T-helper 2 cell treated with Interferon-gamma antibody and Interleukin-4, amounts not matched to agents 100 ng/mL and 5 ng/mL, for 36 hours (primary cell): Measurements from ENCODE around the gene CTNND2. TPM values are rescaled to one million over a fixed set of nuclear protein-coding genes. Genes with fewer than 3 reads are reported as not detected.

Experiments
- intact Hi-C: fragments of 100-400 bp; cut with micrococcal nuclease; formaldehyde crosslinking; loops from one replicate; pipeline ENCODE4 v1.15.1; 2023
- total RNA-seq: library from RNA; stranded (reverse); gene quantifications from 2 replicates; pipeline ENCODE4 v1.2.3, GENCODE V29; 2022

Gene CTNND2
- total RNA-seq, 1 donor from 2014 or later: not detected

DNA sequence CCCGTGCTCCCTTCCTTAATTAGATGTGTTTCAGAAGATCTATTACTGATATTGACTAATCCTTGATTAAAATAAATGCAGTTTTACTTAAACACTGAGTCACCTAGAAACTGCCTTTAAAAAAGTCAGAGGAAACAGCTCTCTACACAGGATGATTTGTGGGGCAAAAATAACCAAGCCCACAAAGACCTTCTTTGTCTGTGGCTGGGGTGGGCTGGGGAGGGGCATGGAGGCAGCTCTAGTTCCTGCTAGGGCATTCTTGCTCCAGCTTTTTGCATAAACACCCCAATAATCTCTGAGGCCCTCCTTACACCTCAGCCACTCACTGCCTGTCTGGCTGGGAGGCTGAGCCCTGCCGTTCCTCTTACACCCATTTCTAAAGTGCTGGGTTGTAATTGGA is 915.6 kb downstream of the CTNND2 start:
- intact Hi-C loops: loop anchor here (5.0 kb wide), 1 partner anchor 1034 kb away; no protein-coding TSS in a partner anchor

- intact Hi-C loops: loop anchor here (5.0 kb wide), 1 partner anchor 1034 kb away; no protein-coding TSS in a partner anchor
Observed at GRCh38 chr5:10987925-10988504, 916.2 kb downstream of the CTNND2 start.

GRCh38 chr5:10987276-10987924 is 916.8 kb downstream of the CTNND2 start:
- intact Hi-C loops: loop anchor here (5.0 kb wide), 1 partner anchor 1035 kb away; no protein-coding TSS in a partner anchor

DNA sequence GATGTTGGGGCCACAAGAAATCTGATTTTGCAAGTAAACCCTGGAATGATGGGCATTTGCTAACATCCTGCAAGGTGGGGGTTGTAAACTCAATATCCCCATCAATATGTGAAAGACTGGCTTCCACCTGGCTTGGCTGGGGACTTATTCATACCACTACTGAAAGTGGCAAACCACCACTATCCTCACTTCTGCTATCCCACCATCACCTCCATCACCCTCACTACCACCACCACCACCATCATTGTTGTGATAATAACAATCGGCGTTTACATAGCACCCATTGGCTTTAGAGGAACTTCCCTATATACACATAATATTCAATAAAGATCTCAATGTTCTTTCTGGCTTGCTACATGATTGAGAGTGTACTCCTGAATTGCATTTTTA is 918.5 kb downstream of the CTNND2 start:
- intact Hi-C loops: loop anchor here (5.0 kb wide), 1 partner anchor 1037 kb away; no protein-coding TSS in a partner anchor

DNA sequence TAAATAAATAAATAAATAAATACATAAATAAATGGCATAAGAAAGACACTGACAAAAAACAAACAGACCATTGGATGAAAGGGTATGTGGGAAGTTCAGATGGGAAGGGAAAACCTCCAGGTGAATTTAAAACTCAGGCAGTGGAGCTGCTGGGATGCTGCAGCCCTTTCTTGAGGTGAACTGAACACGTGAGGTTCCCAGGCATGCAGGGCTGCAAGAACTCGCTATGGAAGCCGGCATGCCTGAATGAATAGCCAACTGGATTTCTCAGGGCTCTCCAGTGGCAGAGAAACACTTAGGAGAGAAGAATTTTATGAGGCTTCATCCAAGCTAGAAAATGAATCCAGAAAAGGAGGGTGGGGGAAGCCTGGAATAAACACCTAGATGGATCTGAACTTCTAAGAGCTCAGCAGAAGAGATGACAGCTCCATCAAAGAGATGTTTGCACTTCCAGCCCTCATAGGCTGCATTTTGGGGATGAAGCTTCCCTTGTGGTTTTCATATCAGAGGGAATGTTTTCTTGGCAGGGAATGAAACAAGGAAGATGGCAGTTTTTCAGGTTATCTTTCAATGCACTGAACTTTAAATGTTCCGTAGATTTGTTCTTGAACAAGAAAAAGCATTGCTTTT is 919.0 kb downstream of the CTNND2 start:
- intact Hi-C loops: loop anchor here (5.0 kb wide), 1 partner anchor 1037 kb away; no protein-coding TSS in a partner anchor

DNA sequence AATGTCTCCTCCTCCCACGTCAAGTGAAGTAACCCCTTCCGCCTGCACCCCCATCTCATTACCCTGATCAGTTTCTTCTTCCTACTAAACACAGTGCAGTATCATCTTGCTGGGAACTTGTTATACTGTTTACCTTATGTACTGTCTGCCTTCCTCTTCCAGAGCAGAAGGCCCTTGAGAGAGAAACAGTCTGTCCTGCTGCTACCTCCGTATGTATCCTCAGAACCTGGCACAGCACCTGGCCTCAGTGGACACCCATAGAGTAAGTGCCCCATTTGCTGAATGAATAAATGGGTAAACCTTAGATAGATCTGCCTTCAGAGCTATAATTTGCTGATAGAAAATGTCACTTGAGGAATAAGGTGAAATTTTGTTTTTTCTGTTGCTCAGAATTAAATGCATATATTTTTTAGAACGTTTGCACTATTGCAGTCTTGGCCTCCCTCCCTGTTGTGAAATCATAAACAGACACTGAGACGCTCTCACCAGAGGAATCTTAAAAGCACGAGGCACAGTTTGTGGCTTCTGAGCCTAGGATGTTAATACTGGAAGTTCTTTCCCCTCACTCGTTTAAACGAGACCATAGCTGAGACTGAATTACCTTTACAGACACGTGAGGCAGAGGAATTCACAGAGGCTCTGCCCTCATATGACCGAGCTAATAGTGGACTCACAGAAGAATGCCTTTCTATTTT is 920.1 kb downstream of the CTNND2 start:
- intact Hi-C loops: no loop called here

GRCh38 chr5:10982626-10983025 is 921.6 kb downstream of the CTNND2 start:
- intact Hi-C loops: no loop called here

DNA sequence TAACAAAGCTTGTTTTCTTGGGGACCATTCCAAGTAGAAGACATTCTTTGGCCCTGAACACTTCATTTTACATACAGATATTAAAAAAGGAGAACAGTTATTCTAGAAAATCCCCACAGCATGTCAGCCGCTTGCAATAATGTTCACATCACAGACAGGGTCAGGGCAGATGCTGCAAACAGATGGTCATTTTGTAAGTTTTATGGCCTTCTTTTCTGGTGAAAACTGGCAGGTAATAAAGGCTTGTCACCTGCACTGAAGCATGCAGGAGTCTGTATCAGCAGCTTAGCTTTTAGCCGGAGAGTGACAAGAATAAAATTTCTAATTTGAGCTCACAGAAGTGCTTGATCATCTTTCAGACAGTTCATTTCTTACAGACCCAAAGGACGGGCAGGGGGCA is 922.3 kb downstream of the CTNND2 start:
- intact Hi-C loops: no loop called here

GRCh38 chr5:10977011-10977410 is 927.2 kb downstream of the CTNND2 start:
- intact Hi-C loops: no loop called here

DNA sequence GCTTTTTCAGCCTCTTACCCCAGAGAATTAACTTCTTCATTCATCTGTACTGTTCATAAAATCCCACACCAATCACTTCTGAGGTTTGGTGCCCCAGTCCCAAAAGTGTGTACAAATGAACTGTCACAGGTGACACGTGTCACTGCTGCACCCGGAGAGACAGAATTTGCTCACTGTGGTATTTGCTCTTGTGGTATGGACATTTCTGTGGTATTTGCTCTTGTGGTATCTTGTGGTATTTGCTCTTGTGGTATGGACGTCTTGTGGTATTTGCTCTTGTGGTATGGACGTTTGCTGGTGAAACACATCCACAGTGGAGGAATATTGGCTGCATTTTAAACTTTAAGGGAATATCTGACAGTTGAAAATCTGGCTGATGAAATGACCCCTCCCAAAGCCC is 928.3 kb downstream of the CTNND2 start:
- intact Hi-C loops: no loop called here

GRCh38 chr5:10974850-10975249 is 929.4 kb downstream of the CTNND2 start:
- intact Hi-C loops: no loop called here

GRCh38 chr5:10973316-10973715 is 930.9 kb downstream of the CTNND2 start:
- intact Hi-C loops: no loop called here

DNA sequence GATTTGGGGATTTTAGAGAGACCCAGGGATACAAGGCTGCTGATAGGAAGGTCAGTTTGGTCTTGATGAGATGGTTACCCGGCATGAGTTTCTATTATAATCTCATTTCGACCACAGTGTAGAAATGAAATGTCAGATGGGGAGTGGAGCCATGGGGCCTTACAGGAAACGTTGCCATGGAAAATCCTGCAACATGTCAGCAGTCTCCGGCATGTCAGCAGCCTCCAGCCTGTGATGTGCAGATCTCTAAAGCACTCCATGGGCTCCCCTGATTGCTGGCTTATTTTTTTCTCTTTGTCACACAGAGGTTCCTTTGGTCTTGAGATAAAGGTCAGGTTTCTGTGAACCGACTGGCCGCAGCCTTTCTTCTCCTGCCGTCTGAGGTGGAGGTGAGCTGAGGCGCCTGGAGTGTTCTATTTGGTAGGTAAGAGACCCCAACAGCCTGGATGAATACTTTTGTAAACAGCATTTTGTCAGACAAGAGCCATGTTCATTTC is 934.5 kb downstream of the CTNND2 start:
- intact Hi-C loops: no loop called here

DNA sequence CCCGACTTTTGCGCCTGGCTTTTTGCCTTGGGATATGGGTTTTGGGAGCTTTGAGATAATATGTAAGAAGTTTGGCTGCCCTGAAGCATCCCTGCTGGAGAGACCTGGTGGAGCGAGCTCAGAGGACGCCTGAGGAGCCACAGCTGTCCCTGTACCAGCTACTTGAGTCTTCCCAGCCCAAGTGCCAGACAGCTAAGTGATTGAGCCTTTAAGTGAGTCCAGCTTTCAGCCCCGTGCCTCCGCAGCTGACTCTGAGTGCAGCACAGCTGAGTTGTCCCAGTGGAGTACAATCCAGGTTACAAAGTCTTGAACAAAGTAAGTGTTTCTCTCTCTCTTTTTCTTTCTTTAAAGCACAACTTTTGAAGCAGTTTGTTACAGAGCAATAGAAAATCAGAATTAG is 939.4 kb downstream of the CTNND2 start:
- intact Hi-C loops: no loop called here

DNA sequence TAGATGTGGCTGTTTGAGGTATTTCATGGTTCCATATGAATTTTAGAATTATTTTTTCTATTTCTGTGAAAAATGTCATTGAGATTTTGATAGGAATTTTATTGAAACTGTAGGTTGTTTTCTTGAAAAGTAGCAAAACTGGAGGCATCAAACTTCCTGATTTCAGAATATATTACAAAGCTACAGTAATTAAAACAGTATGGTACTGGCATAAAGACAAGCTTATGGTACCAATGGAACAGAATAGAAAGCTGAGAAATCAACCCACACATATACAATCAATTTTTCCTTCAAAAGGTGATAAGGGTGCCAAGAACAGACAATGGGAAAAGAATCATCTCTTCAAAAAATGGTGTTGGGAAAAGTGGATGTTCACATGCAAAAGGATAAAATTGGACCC is 945.5 kb downstream of the CTNND2 start:
- intact Hi-C loops: no loop called here

DNA sequence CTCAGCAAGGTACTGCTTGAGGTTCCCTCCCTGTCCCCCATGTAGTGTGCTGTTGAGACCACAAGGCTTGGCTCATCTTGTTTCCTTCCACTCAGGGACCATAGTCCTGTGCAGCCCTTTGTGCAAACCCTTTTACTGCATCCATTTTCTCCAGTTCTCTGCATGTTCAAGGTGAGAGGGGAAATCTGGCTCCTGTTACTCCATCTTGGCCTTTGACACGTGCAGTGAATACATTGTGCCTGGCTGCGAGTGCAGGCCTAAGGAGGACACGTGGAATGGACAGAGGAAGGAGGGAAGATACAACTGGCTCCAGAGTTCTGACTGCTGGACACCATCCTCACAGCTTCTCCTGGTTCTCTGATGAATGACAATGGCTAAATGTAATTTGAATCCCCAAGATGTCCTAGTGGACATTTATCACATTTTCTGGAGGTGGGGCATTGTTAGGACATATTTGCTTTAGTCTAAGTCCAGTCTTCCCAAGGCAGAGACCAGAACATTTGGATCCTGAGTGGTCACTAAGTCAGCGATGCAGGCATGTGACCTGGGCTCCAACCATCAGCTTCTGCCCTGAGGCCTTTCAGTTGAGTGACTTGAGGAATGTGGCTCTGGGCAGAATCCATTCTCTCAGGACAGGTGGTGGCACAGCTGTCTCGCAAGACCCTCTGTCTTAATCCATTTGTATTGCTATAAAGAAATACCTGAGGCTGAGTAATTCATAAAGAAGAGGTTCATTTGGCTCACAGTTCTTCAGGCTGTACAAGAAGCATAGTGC is 954.2 kb downstream of the CTNND2 start:
- intact Hi-C loops: no loop called here

- intact Hi-C loops: no loop called here
Observed at GRCh38 chr5:10946050-10946449, 958.2 kb downstream of the CTNND2 start.

DNA sequence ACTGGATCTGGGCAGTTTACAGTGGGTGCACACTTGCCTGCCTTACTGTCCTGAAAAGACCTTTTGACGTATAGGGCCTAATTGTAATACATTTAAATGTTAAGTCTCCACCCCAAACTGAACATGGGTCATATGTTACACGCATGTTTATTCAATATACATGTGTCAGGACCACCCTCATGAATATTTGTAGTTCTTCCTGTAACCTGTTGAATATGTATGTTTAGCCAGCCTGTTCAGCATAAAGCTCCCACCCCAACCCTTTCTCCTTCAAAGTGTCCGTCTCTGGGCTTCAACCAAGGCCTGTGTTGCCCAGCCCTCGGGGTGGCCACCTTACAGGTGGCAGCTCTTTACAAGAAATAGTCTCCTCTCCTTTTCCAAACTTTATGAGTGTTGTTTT is 962.3 kb downstream of the CTNND2 start:
- intact Hi-C loops: no loop called here

GRCh38 chr5:10936081-10936855 is 968.0 kb downstream of the CTNND2 start:
- intact Hi-C loops: no loop called here

DNA sequence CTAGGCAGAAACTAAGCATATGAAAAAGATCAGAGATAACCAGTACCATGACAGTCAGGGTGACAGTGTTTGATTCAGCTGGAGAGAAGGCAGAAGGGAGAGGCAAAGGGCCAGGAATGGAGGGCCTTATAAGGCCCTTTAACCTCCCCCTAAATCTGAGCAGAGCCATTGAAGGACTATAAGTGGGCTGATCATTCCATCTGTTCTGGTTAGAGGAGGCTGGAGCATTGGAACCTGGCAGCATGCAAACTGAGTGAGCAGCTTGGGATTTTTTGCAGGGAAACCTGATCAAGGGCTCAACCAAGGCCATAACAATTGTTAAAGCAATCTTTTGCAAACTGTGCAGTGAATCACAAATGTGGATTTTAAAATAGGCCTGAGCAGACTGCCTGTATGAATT is 968.7 kb downstream of the CTNND2 start:
- intact Hi-C loops: no loop called here
